Mesenteric fat pad (tissue), 1 donor: ENCODE results near the gene TFIP11. TPM values are rescaled to one million over a fixed set of nuclear protein-coding genes. Genes with fewer than 3 reads are reported as not detected.
A peak's percentile ranks its signal among the peaks of the same experiment; 100 is the strongest.

ENCODE experiments used
- DNase-seq: peaks from one replicate; pipeline ENCODE4 v3.0.0-alpha.2; 2020; ENCODE audit warnings: low spot score
- microRNA-seq: library from miRNA; unstranded; fragments of <30 nt; microRNA quantifications from one replicate; pipeline ENCODE4 v1.2.0, GENCODE V29; 2020; ENCODE audit warnings: borderline number of aligned reads
- total RNA-seq: library from RNA; stranded (reverse); fragmentation: NEBNext Ultra II Directional; extraction: Animal tissue kit (Norgen Biotek cat#: 25700); gene quantifications from one replicate; pipeline ENCODE4 v1.2.1, GENCODE V29; 2021
- donor health status: DM: yes; HTN: yes; CAD: no.

The TFIP11 gene
- total RNA-seq, 1 donor from 2014 or later = 30.5 TPM

DNA sequence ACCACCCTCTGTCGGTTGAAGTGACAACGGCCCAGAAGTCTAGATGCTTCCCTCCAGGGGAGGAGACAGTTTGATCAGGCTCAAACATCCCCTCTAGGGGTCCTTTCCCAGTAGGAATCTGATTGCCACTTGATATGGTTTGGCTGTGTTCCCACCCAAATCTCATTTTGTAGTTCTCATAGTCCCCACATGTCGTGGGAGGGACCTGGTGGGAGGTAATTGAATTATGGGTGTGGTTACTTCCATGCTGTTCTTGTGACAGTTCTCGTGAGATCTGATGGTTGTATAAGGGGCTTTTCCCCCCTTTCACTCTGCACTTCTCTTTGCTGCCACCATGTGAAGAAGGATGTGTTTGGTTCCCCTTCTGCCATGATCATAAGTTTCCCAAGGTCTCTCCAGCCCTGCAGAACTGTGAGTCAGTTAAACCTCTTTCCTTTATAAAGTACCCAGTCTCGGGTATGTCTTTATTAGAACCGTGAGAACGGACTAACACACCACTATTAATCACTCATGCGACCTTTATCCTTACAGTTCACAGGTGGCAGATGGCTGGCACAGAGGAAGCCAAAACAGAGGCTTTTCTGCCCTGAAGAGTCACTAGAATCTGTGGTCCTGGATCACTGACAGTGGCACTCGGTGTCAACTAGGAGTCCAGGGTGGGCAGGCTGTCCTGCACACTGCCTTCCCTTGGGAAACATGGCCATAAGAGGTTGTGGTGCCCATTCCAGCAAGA lies 61.7 kb downstream of the TFIP11 start:
- DNase-seq = no peak

DNA sequence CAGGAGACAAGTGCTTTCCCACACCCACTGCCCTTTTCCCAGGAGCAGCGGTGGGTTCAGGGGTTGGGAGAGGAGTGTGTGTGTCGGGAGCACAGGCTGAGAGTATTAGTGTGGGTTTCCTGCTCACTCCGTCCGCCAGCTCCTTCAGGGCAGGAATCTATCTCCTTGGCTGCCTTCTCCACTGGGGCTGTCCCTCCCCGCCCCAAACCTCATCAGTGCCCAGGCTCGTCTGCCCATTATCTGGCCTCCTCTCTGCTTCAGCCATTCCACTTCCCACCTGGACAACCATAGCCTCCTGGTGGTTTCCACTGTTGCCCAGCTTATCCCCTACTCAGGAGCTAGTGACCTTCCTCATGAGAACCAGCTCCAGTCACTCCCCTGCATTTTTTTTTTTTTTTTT lies 63.3 kb downstream of the TFIP11 start:
- peak; percentile 30 for DNase-seq

DNA sequence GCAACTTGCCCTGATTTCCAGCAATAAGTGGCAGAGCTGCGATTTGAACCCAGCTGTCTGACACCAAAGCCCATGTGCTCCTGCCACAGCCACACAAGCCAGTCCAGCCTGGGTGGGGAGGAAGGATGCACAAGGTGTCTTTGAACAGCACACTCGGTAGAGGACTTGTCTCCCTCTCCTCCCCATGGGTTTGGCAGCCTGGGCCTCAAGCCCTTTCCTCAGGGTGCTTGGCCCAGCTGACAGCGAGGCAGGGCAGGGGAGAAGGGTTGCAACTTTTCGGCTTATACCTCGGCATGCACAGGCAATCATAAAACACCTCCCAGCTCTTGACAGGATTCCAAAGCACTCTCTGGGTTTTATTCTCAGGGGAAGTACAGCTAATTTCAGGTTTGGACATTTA lies 63.9 kb downstream of the TFIP11 start:
- DNase-seq = peak; percentile 80

DNA sequence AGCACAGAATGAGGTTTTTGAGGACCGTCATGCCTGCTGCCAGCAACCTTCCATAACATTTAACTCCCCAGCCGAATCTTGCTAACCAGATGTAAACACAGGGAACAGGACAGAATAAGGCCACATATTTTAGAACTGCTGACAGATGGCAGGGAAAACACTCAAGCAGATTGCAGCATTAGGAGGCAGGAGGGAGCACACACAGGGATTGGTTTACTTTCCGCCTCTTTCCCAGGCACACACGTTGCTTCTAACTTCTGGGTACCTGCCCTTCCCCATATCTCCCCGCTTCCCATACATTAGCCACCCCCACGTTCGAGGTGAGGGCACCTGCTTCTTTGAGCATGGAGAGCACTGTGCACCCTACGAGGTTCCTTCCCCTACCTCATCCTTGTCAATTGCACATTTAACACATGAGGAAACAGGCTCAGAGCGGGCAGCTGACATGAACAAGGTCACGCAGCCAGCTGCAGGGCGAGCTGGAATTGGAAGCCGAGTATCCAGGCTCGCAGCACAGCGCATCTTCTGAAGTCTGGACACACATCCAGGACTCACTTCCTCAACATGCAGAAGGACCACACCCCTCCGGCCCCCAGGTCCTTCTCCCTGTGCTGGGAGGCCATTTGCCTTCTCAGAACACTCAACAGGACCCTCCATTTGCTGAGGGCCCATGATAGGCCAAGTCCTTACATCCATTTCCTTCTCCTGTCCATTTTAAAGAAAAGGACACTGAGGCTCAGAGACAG lies 64.5 kb downstream of the TFIP11 start:
- peak; percentile 41 for DNase-seq

DNA sequence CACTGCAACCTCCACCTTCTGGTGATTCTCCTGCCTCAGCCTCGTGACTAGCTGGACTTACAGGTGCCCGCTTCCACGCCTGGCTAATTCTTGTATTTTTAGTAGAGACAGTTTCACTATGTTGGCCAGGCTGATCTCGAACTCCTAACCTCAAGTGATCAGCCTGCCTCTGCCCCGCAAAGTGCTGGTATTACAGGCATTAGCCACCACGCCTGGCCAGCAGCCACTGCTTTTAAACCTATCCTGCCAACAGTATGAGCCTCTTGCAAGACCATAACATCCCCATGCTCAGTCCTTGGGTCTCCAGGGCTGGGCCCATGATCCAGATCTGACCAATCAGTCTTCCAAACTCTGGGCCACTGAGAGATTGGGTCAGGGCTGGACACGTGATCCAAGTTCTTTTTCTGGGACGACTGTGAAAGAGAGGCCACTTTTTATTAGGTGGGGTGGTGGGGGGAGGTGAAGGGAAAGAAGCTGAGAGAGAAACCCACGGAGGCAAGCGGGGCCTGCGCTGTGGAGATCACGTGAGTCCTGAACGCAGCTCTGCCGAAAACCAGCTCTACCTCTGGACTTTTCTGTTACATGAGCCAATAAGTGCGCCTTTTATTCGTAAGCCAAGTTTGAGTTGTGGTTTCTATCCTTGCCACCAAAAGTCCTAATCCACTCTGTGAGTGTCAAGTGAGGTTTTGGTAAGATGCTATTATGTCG lies 65.3 kb downstream of the TFIP11 start:
- peak; percentile 82 for DNase-seq

DNA sequence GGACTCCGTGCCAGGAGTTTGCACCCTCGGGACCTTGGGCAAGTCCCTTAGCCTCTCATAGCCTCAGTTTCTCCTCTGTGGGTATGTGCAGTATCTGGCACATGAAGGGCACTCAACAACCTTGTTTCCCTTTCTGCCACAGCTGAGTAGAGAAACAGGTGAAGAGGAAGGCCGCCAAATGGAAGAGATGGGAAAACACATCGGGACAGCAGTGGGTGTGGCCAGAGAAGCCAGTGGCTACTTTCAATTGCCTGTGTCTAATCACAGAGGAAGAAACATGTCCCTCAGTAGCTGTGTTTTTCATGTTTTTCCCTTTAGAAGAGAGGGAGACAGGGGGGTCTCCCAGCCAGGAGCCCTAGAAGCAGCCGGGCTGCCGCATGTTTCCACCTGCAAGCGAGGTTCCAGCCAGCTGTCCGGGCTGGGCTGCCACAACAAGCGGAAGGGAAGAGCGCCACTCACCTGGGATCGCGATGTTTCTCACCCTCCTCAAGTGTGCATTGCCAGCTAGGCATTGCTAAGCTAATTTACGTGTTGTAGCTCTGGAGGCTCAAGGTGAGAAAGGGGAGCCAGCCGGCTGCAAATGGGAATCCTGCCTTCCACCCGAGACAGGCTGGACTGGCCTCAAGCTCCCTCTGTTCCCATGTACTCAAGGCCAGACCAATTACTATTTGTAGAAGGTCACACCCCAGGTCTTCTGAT lies 66.5 kb downstream of the TFIP11 start:
- peak; percentile 64 for DNase-seq

DNA sequence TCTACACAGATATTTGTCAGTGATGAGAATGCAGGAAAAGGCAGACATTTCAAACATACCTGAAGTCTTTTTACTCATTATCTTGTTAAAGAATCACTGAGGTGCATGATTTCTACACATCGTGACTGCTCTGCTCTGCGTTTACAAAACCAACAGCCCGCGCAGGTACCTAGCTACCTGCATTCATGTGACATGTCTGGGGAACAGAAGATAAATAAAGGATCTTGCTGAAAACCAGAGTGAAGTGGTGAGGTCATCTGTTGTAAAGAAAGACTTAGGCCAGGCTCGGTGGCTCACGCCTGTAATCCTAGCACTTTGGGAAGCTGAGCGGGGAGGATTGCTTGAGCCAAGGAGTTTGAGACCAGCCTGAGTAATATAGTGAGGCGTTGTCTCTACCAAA lies 67.5 kb downstream of the TFIP11 start:
- no peak for DNase-seq

DNA sequence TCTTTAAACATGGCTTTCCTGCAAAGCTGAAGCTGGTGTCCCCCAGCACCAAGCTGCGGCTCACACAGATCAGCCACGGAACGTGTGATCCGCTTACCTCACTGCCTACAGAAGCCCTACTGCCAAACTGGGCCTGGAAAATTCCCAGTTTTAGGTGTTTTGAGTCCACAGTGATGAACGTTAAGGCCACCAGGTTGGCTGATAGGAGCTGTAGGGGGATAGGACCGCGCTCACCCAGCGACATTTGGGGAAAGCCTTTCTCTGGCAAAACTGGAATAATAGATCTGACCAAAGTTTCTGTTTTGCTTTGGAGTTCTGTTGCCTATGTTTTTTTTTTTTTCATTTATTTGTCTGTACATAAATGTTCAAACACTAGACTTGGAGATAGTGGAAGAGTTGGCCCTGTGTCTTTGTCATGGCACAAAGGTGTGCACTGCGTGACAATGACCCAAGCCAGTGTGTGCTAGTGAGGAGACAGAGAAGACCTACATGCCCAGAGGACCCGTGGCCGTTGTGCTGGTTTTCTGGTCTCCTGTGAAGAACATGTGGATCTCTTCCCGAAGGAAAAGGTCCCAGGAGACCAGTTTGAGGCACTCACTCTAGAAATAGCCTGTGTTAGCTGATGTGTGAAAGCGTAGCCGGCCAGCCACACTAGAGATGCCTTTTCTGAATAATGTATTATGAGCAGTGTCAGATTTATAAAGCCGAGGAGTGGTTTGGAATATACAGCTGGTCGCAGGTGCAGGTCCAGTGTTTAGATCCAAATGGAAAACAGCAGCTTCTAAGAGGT lies 68.2 kb downstream of the TFIP11 start:
- peak; percentile 69 for DNase-seq

DNA sequence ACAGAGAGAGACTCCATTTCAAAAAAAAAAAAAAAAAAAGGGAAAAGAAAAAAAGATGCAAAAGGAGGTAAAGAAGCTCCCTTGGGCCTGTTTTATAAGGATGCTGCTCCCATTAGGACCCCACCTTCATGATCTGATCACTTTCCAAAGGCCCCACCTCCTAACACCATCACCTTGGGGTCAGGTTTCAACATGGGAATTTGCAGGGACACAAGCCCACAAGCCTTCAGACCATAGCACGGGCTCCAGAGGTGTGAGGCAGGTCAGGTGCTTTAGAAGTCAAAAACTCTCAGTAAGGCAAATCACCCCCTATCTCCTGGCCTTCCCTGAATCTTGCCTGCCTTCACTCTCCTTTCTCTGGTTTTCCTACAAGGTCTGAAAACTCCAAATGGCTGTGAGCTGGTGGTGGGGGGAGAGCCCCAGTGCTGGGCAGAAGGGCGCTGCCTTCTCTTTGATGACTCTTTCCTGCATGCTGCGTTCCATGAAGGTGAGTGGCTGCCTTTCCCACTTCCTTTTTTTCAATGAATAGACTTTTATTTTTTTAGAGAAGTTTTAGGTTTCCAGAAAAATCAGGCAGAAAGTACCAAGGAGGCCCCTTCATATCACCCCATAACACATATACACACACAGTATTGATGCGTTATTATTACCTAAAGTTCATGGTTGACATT lies 70.1 kb downstream of the TFIP11 start:
- DNase-seq = peak; percentile 35

Small RNA genes lying within 50 kb of the gene (microRNA-seq; reads per million reads assigned to microRNA genes)
- gene MIR548J = 4.4 reads per million

Other genes with a start within 250 kb of the TFIP11 start
- 0.71 TPM for gene ASPHD2, start 83.2 kb downstream of the TFIP11 start, total RNA-seq
- 26.4 TPM for gene HPS4, start 28.7 kb downstream of the TFIP11 start, total RNA-seq
- gene SRRD, start 28.6 kb downstream of the TFIP11 start, total RNA-seq = 16.3 TPM
- 58.7 TPM for gene TPST2, start 77.7 kb upstream of the TFIP11 start, total RNA-seq
- 2.8 TPM for gene CRYBB1, start 105.6 kb upstream of the TFIP11 start, total RNA-seq
- gene CRYBA4, start 109.5 kb upstream of the TFIP11 start, total RNA-seq = not detected
- 2.5 TPM for gene MIAT, start 145.1 kb upstream of the TFIP11 start, total RNA-seq